COLO829 (cell line): ENCODE measurements around the gene SLC4A1AP.

Source experiments
- DNase-seq: peaks from one replicate; pipeline ENCODE4 v3.0.0; 2012; ENCODE audit warnings: low spot score

SLC4A1AP gene

GRCh38 chr2:27703638-27704341, 40.1 kb downstream of the SLC4A1AP start:
- peak; percentile 89 for DNase-seq

GRCh38 chr2:27704342-27704876, 40.7 kb downstream of the SLC4A1AP start:
- DNase-seq = no peak

- no peak for DNase-seq
These were observed 42.3 kb downstream of the SLC4A1AP start for GRCh38 chr2:27705851-27706622.

GRCh38 chr2:27707462-27708256, 44.0 kb downstream of the SLC4A1AP start:
- DNase-seq = no peak

GRCh38 chr2:27708257-27708654, 44.6 kb downstream of the SLC4A1AP start:
- DNase-seq = no peak

- no peak for DNase-seq
These were observed 45.0 kb downstream of the SLC4A1AP start for GRCh38 chr2:27708666-27709065.

- no peak for DNase-seq
These were observed 45.6 kb downstream of the SLC4A1AP start for GRCh38 chr2:27709326-27709725.

GRCh38 chr2:27709960-27710575, 46.4 kb downstream of the SLC4A1AP start:
- no peak for DNase-seq

- no peak for DNase-seq
These were observed 47.1 kb downstream of the SLC4A1AP start for GRCh38 chr2:27710640-27711430.

- no peak for DNase-seq
These were observed 48.1 kb downstream of the SLC4A1AP start for GRCh38 chr2:27711804-27712203.

GRCh38 chr2:27712522-27712921, 48.8 kb downstream of the SLC4A1AP start:
- DNase-seq = no peak

- no peak for DNase-seq
These were observed 49.5 kb downstream of the SLC4A1AP start for GRCh38 chr2:27713201-27713600.

GRCh38 chr2:27714053-27714452, 50.4 kb downstream of the SLC4A1AP start:
- no peak for DNase-seq

GRCh38 chr2:27714851-27715291, 51.2 kb downstream of the SLC4A1AP start:
- no peak for DNase-seq

GRCh38 chr2:27715318-27716210, 51.9 kb downstream of the SLC4A1AP start:
- DNase-seq = no peak

- DNase-seq = no peak
These were observed 52.8 kb downstream of the SLC4A1AP start for GRCh38 chr2:27716301-27717069.

GRCh38 chr2:27717070-27717795, 53.5 kb downstream of the SLC4A1AP start:
- DNase-seq = peak; percentile 72

GRCh38 chr2:27720004-27720551, 56.4 kb downstream of the SLC4A1AP start:
- peak; percentile 80 for DNase-seq
